H1 (cell line): Measurements from ENCODE around the gene ECI2.

Experiments
- CEBPB ChIP-seq: IDR thresholded peaks from 2 replicates; pipeline ENCODE4 v1.6.1; 2012; ENCODE audit warnings: low read depth, low read length
- CTCF ChIP-seq, 3 experiments: IDR thresholded peaks; 1 replicate in 2 of 3; 2 replicates in 1 of 3; pipeline versions ENCODE4 v1.5.1 to v1.6.1; 2011; ENCODE audit warnings: low read length in 3 of 3, mild to moderate bottlenecking in 3 of 3, inconsistent platforms in 2 of 3, low read depth in 1 of 3, moderate library complexity in 1 of 3; ENCODE audit not compliant: insufficient read depth in 1 of 3; ENCODE audit errors: control extremely low read depth in 1 of 3
- HDAC2 ChIP-seq, 2 experiments: fragments of 300-600 bp in 1 of 2; sonication (generic) in 1 of 2; IDR thresholded peaks; 2 replicates each; pipeline ENCODE4 v1.6.1; 2011 to 2012; ENCODE audit warnings: low read depth in 2 of 2, low read length in 2 of 2, mild to moderate bottlenecking in 2 of 2, moderate library complexity in 2 of 2, borderline replicate concordance in 1 of 2, inconsistent platforms in 1 of 2
- MAFK ChIP-seq: IDR thresholded peaks from 2 replicates; pipeline ENCODE4 v1.6.1; 2012; ENCODE audit warnings: low read depth, mild to moderate bottlenecking, improper control_type of control experiment, low read length
- ZNF274 ChIP-seq: IDR thresholded peaks from 2 replicates; pipeline ENCODE4 v1.7.0; 2012; ENCODE audit warnings: low read length, borderline replicate concordance; ENCODE audit errors: extremely low read depth

GRCh38 chr6:4125500-4125899 lies 9.9 kb downstream of the ECI2 start:
- TF ChIP-seq ZNF274 (no peak), HDAC2 (IDR thresholded peaks at IDR 0.05; ENCODE audit: borderline replicate concordance in 1 of 2, low read depth in 2 of 2, low read length in 2 of 2) (no peak), CTCF (IDR thresholded peaks at IDR 0.05; ENCODE audit: control extremely low read depth in 1 of 3, insufficient read depth in 1 of 3, low read depth in 1 of 3, low read length in 3 of 3) (no peak), MAFK (no peak), CEBPB (no peak)
